Stimulated activated CD4-positive, alpha-beta T cell treated with anti-CD3 and anti-CD28 coated beads, Interleukin-4, amount 100 ng/mL, for 1 hour (primary cell): Measurements from ENCODE around the gene CDC42BPG.

Experiments used
- DNase-seq: peaks from one replicate; pipeline ENCODE4 v3.0.0-alpha.2; 2020

CDC42BPG gene

GRCh38 chr11:64844330-64845128 lies at the start of gene CDC42BPG:
TSS of gene CDC42BPG (minus strand) at chr11:64844653. CDS start at chr11:64844569, 84 bp downstream.
- peak; percentile 69 for DNase-seq

GRCh38 chr11:64893194-64894069 lies 49.0 kb upstream of the CDC42BPG start:
- no peak for DNase-seq

- DNase-seq = no peak
Measured at GRCh38 chr11:64892838-64893193, 48.4 kb upstream of the CDC42BPG start.

GRCh38 chr11:64892411-64892831 lies 48.0 kb upstream of the CDC42BPG start:
- no peak for DNase-seq

GRCh38 chr11:64891880-64892279 lies 47.4 kb upstream of the CDC42BPG start:
- no peak for DNase-seq

- no peak for DNase-seq
Measured at GRCh38 chr11:64891215-64891848, 46.9 kb upstream of the CDC42BPG start.

GRCh38 chr11:64890522-64890939 lies 46.1 kb upstream of the CDC42BPG start:
- no peak for DNase-seq

GRCh38 chr11:64888729-64889511 lies 44.5 kb upstream of the CDC42BPG start:
- no peak for DNase-seq

- no peak for DNase-seq
Measured at GRCh38 chr11:64888406-64888728, 43.9 kb upstream of the CDC42BPG start.

- DNase-seq = peak; percentile 85
Measured at GRCh38 chr11:64887757-64888405, 43.4 kb upstream of the CDC42BPG start.

- no peak for DNase-seq
Measured at GRCh38 chr11:64887234-64887756, 42.8 kb upstream of the CDC42BPG start.

GRCh38 chr11:64885367-64886286 lies 41.2 kb upstream of the CDC42BPG start:
- no peak for DNase-seq

GRCh38 chr11:64884019-64884418 lies 39.6 kb upstream of the CDC42BPG start:
- no peak for DNase-seq

- no peak for DNase-seq
Measured at GRCh38 chr11:64883575-64883974, 39.1 kb upstream of the CDC42BPG start.

GRCh38 chr11:64882243-64882642 lies 37.8 kb upstream of the CDC42BPG start:
- DNase-seq = no peak

- no peak for DNase-seq
Measured at GRCh38 chr11:64881476-64881875, 37.0 kb upstream of the CDC42BPG start.

- no peak for DNase-seq
Measured at GRCh38 chr11:64880240-64881001, 36.0 kb upstream of the CDC42BPG start.

- DNase-seq = no peak
Measured at GRCh38 chr11:64879244-64879900, 34.9 kb upstream of the CDC42BPG start.

- peak; percentile 99 for DNase-seq
Measured at GRCh38 chr11:64878494-64879243, 34.2 kb upstream of the CDC42BPG start, which contains the start of gene EHD1. TSS of gene EHD1 (minus strand) at chr11:64878621. CDS start at chr11:64878464, 157 bp downstream.
